ENCODE results near the gene LAMC1. TPM values are rescaled to one million over a fixed set of nuclear protein-coding genes. Genes with fewer than 3 reads are reported as not detected.
"Not testable (repeated sequence)": the region's sequence is repeated elsewhere in the genome, so short reads cannot be mapped to it uniquely, and the experiment has no call there.

The LAMC1 gene
- total RNA-seq, 2 experiments from 2014 or later, result 0.19 to 0.22 TPM

GRCh38 chr1:183139281-183139942 lies 116.2 kb downstream of the LAMC1 start:
- H3K36me3 Mint-ChIP-seq, result no peaks in the 10 kb centered on the region
- no peak overlapping the region for H3K4me3 Mint-ChIP-seq
- ChIA-PET POLR2A (interaction anchor here (0.7 kb wide), 1 partner anchor 210 kb away, joined by 3 read pairs; no protein-coding TSS in a partner anchor), CTCF (no interaction called here)
- no peak overlapping the region for H3K27ac Mint-ChIP-seq
- H3K4me1 Mint-ChIP-seq (ENCODE audit: low read depth), result no peaks in the 10 kb centered on the region
- H3K9me3 Mint-ChIP-seq, result no peaks in the 10 kb centered on the region
- intact Hi-C loops (cut with micrococcal nuclease), result no loop called here
- no peak for DNase-seq
- H3K27me3 Mint-ChIP-seq, result no peaks in the 10 kb centered on the region

GRCh38 chr1:183140633-183141032 lies 117.4 kb downstream of the LAMC1 start:
- H3K27ac Mint-ChIP-seq, result no peak overlapping the region
- no peaks in the 10 kb centered on the region for H3K9me3 Mint-ChIP-seq
- no peaks in the 10 kb centered on the region for H3K27me3 Mint-ChIP-seq
- H3K36me3 Mint-ChIP-seq, result no peaks in the 10 kb centered on the region
- H3K4me3 Mint-ChIP-seq, result no peak overlapping the region
- intact Hi-C loops (cut with micrococcal nuclease), result no loop called here
- ChIA-PET CTCF (no interaction called here), POLR2A (no interaction called here)
- no peaks in the 10 kb centered on the region for H3K4me1 Mint-ChIP-seq (ENCODE audit: low read depth)
- no peak for DNase-seq

GRCh38 chr1:183142171-183142570 lies 119.0 kb downstream of the LAMC1 start:
- Mint-ChIP-seq H3K36me3 (no peaks in the 10 kb centered on the region), H3K4me1 (ENCODE audit: low read depth) (no peaks in the 10 kb centered on the region), H3K27ac (no peak overlapping the region), H3K27me3 (no peaks in the 10 kb centered on the region), H3K9me3 (no peaks in the 10 kb centered on the region), H3K4me3 (no peak overlapping the region)
- ChIA-PET POLR2A (no interaction called here), CTCF (interaction anchor here (0.6 kb wide), 1 partner anchor 42 kb away, joined by 3 read pairs; no protein-coding TSS in a partner anchor)
- DNase-seq, result no peak
- intact Hi-C loops (cut with micrococcal nuclease), result no loop called here

GRCh38 chr1:183143576-183144315 lies 120.5 kb downstream of the LAMC1 start:
- no peak overlapping the region for H3K4me3 Mint-ChIP-seq
- ChIA-PET POLR2A (no interaction called here), CTCF (no interaction called here)
- no peak for DNase-seq
- no peaks in the 10 kb centered on the region for H3K9me3 Mint-ChIP-seq
- intact Hi-C loops (cut with micrococcal nuclease), result no loop called here
- no peaks in the 10 kb centered on the region for H3K36me3 Mint-ChIP-seq
- H3K27me3 Mint-ChIP-seq, result no peaks in the 10 kb centered on the region
- H3K27ac Mint-ChIP-seq, result no peak overlapping the region
- H3K4me1 Mint-ChIP-seq (ENCODE audit: low read depth), result no peaks in the 10 kb centered on the region

- H3K9me3 Mint-ChIP-seq, result no peaks in the 10 kb centered on the region
- no peak overlapping the region for H3K27ac Mint-ChIP-seq
- no peak for DNase-seq
- intact Hi-C loops (cut with micrococcal nuclease), result no loop called here
- no peak overlapping the region for H3K4me3 Mint-ChIP-seq
- H3K27me3 Mint-ChIP-seq, result no peaks in the 10 kb centered on the region
- no peaks in the 10 kb centered on the region for H3K36me3 Mint-ChIP-seq
- no peaks in the 10 kb centered on the region for H3K4me1 Mint-ChIP-seq (ENCODE audit: low read depth)
- CTCF ChIA-PET, result no interaction called here
- POLR2A ChIA-PET, result no interaction called here
Measured at GRCh38 chr1:183144752-183145151, 121.5 kb downstream of the LAMC1 start.

GRCh38 chr1:183147735-183148134 lies 124.5 kb downstream of the LAMC1 start:
- no peak overlapping the region for H3K4me3 Mint-ChIP-seq
- ChIA-PET POLR2A (no interaction called here), CTCF (no interaction called here)
- no peaks in the 10 kb centered on the region for H3K9me3 Mint-ChIP-seq
- peaks cover 1% of the 10 kb centered on the region for H3K27me3 Mint-ChIP-seq
- DNase-seq, result no peak
- H3K27ac Mint-ChIP-seq, result no peak overlapping the region
- H3K4me1 Mint-ChIP-seq (ENCODE audit: low read depth), result no peaks in the 10 kb centered on the region
- no peaks in the 10 kb centered on the region for H3K36me3 Mint-ChIP-seq
- intact Hi-C loops (cut with micrococcal nuclease), result no loop called here

- H3K4me1 Mint-ChIP-seq (ENCODE audit: low read depth), result no peaks in the 10 kb centered on the region
- H3K9me3 Mint-ChIP-seq, result no peaks in the 10 kb centered on the region
- no peak overlapping the region for H3K27ac Mint-ChIP-seq
- peaks cover 2% of the 10 kb centered on the region for H3K27me3 Mint-ChIP-seq
- no peaks in the 10 kb centered on the region for H3K36me3 Mint-ChIP-seq
- CTCF ChIA-PET, result no interaction called here
- H3K4me3 Mint-ChIP-seq, result no peak overlapping the region
- intact Hi-C loops (cut with micrococcal nuclease), result no loop called here
- no peak for DNase-seq
- POLR2A ChIA-PET, result no interaction called here
Measured at GRCh38 chr1:183148599-183148998, 125.4 kb downstream of the LAMC1 start.

GRCh38 chr1:183149273-183149672 lies 126.1 kb downstream of the LAMC1 start:
- DNase-seq, result no peak
- Mint-ChIP-seq H3K9me3 (no peaks in the 10 kb centered on the region), H3K4me3 (no peak overlapping the region), H3K27me3 (peaks cover 2% of the 10 kb centered on the region), H3K36me3 (no peaks in the 10 kb centered on the region), H3K4me1 (ENCODE audit: low read depth) (no peaks in the 10 kb centered on the region), H3K27ac (no peak overlapping the region)
- intact Hi-C loops (cut with micrococcal nuclease), result no loop called here
- ChIA-PET POLR2A (no interaction called here), CTCF (no interaction called here)

GRCh38 chr1:183150032-183150431 lies 126.8 kb downstream of the LAMC1 start:
- DNase-seq; H3K36me3 Mint-ChIP-seq; CTCF ChIA-PET; H3K4me1 Mint-ChIP-seq (ENCODE audit: low read depth); H3K9me3 Mint-ChIP-seq; H3K27me3 Mint-ChIP-seq; H3K4me3 Mint-ChIP-seq; intact Hi-C loops (cut with micrococcal nuclease); POLR2A ChIA-PET; H3K27ac Mint-ChIP-seq: not testable (repeated sequence)

GRCh38 chr1:183150445-183150844 lies 127.2 kb downstream of the LAMC1 start:
- no peak for DNase-seq
- H3K9me3 Mint-ChIP-seq, result no peaks in the 10 kb centered on the region
- POLR2A ChIA-PET, result no interaction called here

GRCh38 chr1:183152180-183152579 lies 129.0 kb downstream of the LAMC1 start:
- Mint-ChIP-seq H3K27me3 (peaks cover 5% of the 10 kb centered on the region), H3K36me3 (no peaks in the 10 kb centered on the region), H3K4me3 (no peak overlapping the region), H3K4me1 (ENCODE audit: low read depth) (no peaks in the 10 kb centered on the region), H3K27ac (no peak overlapping the region), H3K9me3 (no peaks in the 10 kb centered on the region)
- POLR2A ChIA-PET, result no interaction called here
- no peak for DNase-seq
- CTCF ChIA-PET, result no interaction called here
- intact Hi-C loops (cut with micrococcal nuclease), result no loop called here

More at GRCh38 chr1:183150445-183150844, 127.2 kb downstream of the LAMC1 start:
- Mint-ChIP-seq H3K36me3 (no peaks in the 10 kb centered on the region), H3K27me3 (peaks cover 5% of the 10 kb centered on the region), H3K4me3 (no peak overlapping the region), H3K27ac (no peak overlapping the region), H3K4me1 (ENCODE audit: low read depth) (no peaks in the 10 kb centered on the region)
- CTCF ChIA-PET, result no interaction called here
- intact Hi-C loops (cut with micrococcal nuclease), result no loop called here

GRCh38 chr1:183155939-183156338 lies 132.7 kb downstream of the LAMC1 start:
- Mint-ChIP-seq H3K4me1 (ENCODE audit: low read depth) (no peaks in the 10 kb centered on the region), H3K9me3 (no peaks in the 10 kb centered on the region), H3K36me3 (no peaks in the 10 kb centered on the region), H3K4me3 (no peak overlapping the region), H3K27me3 (peaks cover 5% of the 10 kb centered on the region), H3K27ac (no peak overlapping the region)
- DNase-seq, result no peak
- intact Hi-C loops (cut with micrococcal nuclease), result no loop called here
- ChIA-PET CTCF (no interaction called here), POLR2A (no interaction called here)

GRCh38 chr1:183159960-183160359 lies 136.7 kb downstream of the LAMC1 start:
- H3K27ac Mint-ChIP-seq, result no peak overlapping the region
- no peak for DNase-seq
- ChIA-PET CTCF (no interaction called here), POLR2A (no interaction called here)
- H3K36me3 Mint-ChIP-seq, result no peaks in the 10 kb centered on the region
- intact Hi-C loops (cut with micrococcal nuclease), result no loop called here
- no peak overlapping the region for H3K4me3 Mint-ChIP-seq
- H3K4me1 Mint-ChIP-seq (ENCODE audit: low read depth), result no peaks in the 10 kb centered on the region
- H3K9me3 Mint-ChIP-seq, result no peaks in the 10 kb centered on the region
- H3K27me3 Mint-ChIP-seq, result no peaks in the 10 kb centered on the region

Data from activated CD4-positive, alpha-beta memory T cell treated with anti-CD3 and anti-CD28 coated beads for 36 hours (primary cell).